Keratinocyte (primary cell): ENCODE measurements around the gene PPARGC1A. TPM values are rescaled to one million over a fixed set of nuclear protein-coding genes. Genes with fewer than 3 reads are reported as not detected.

Source experiments
- DNase-seq: peaks from one replicate; pipeline ENCODE4 v3.0.0-alpha.2; 2011; ENCODE audit warnings: low read depth, missing footprints, low spot score
- FAIRE-seq: peaks from 2 replicates; lab custom pipeline; 2011; peaks lifted over from hg19 to GRCh38; lab: Jason Lieb, UNC
- H2AFZ ChIP-seq: 2 replicates; pipeline ENCODE4 v1.6.0; 2012; ENCODE audit warnings: low read length, control low read depth, inconsistent platforms; ENCODE audit not compliant: control insufficient read depth
- H3K27ac ChIP-seq: 2 replicates; pipeline ENCODE4 v1.5.1; 2011; ENCODE audit warnings: low read length; ENCODE audit not compliant: control insufficient read depth, insufficient read depth
- H3K27me3 ChIP-seq: 3 replicates; pipeline ENCODE4 v1.6.0; 2011; ENCODE audit warnings: low read length; ENCODE audit not compliant: control insufficient read depth, insufficient read depth; ENCODE audit errors: extremely low read depth
- H3K36me3 ChIP-seq, 2 experiments: 2 replicates in 1 of 2; 3 replicates in 1 of 2; pipeline ENCODE4 v1.5.1; 2011; ENCODE audit warnings: low read length in 2 of 2, mild to moderate bottlenecking in 1 of 2; ENCODE audit not compliant: control insufficient read depth in 2 of 2, insufficient read depth in 2 of 2; ENCODE audit errors: extremely low read depth in 1 of 2
- H3K4me1 ChIP-seq: 3 replicates; pipeline ENCODE4 v1.5.1; 2011; ENCODE audit warnings: low read length; ENCODE audit not compliant: control insufficient read depth, insufficient read depth; ENCODE audit errors: extremely low read depth
- H3K4me2 ChIP-seq: 3 replicates; pipeline ENCODE4 v1.6.0; 2011; ENCODE audit warnings: low read depth, low read length; ENCODE audit not compliant: control insufficient read depth, insufficient read depth; ENCODE audit errors: extremely low read depth
- H3K4me3 ChIP-seq, 3 experiments: fragments of 200-600 bp in 1 of 3; sonication (generic) in 1 of 3; 2 replicates in 2 of 3; 3 replicates in 1 of 3; pipeline ENCODE4 v1.5.1; 2011 to 2016; ENCODE audit warnings: low read length in 3 of 3, mild to moderate bottlenecking in 3 of 3, control low read depth in 2 of 3, inconsistent platforms in 1 of 3, low read depth in 1 of 3, mixed read lengths in 1 of 3, mixed run types in 1 of 3, moderate library complexity in 1 of 3; ENCODE audit not compliant: control insufficient read depth in 2 of 3, insufficient read depth in 2 of 3; ENCODE audit errors: extremely low read depth in 1 of 3
- H3K79me2 ChIP-seq: 2 replicates; pipeline ENCODE4 v1.6.0; 2012; ENCODE audit warnings: low read length; ENCODE audit not compliant: control insufficient read depth, insufficient read depth
- H3K9ac ChIP-seq: 3 replicates; pipeline ENCODE4 v1.6.0; 2011; ENCODE audit warnings: low read length; ENCODE audit not compliant: control insufficient read depth, insufficient read depth; ENCODE audit errors: extremely low read depth
- H3K9me1 ChIP-seq: 3 replicates; pipeline ENCODE4 v1.6.0; 2011; ENCODE audit warnings: low read length; ENCODE audit not compliant: control insufficient read depth, insufficient read depth; ENCODE audit errors: extremely low read depth
- H3K9me3 ChIP-seq: 2 replicates; pipeline ENCODE4 v1.5.1; 2012; ENCODE audit warnings: low read depth, low read length; ENCODE audit not compliant: control insufficient read depth
- H4K20me1 ChIP-seq: 3 replicates; pipeline ENCODE4 v1.6.0; 2011; ENCODE audit warnings: low read length; ENCODE audit not compliant: control insufficient read depth, insufficient read depth; ENCODE audit errors: extremely low read depth
- EZH2 ChIP-seq: IDR thresholded peaks from one replicate; pipeline ENCODE4 v1.6.1; 2012; ENCODE audit warnings: inconsistent platforms, mild to moderate bottlenecking, low read length, moderate library complexity
- dilution Hi-C: fragments of 300-500 bp; cut with MboI; formaldehyde crosslinking; loops from one replicate; pipeline ENCODE4 v1.7.0; 2020; ENCODE audit warnings: low sequenced_read_pairs; ENCODE audit not compliant: extremely low pct_ligation_motif_present
- polyA plus RNA-seq, 5 experiments: library from polyadenylated mRNA; depleted of rRNA in 3 of 5; stranded (reverse) in 3 of 5; stranded (forward) in 1 of 5; unstranded in 1 of 5; fragments of >200 nt; gene quantifications; 1 replicate in 1 of 5; 2 replicates in 3 of 5; 3 replicates in 1 of 5; pipeline versions ENCODE4 v1.2.1 to v1.2.3, GENCODE V29; 2011 to 2012; ENCODE audit warnings: missing spikeins in 2 of 5, low read depth in 1 of 5, low replicate concordance in 1 of 5
- TF ChIP-seq, protein P1 (sequence below), 3 experiments: IDR thresholded peaks in 1 of 3; conservative IDR thresholded peaks in 1 of 3; optimal IDR thresholded peaks in 1 of 3; 2 replicates in 2 of 3; 3 replicates in 1 of 3; pipeline versions ENCODE3 to v1.5.1; 2011; ENCODE audit warnings: low read length in 3 of 3, mild to moderate bottlenecking in 3 of 3, moderate library complexity in 2 of 3, control low read depth in 1 of 3, inconsistent platforms in 1 of 3; ENCODE audit not compliant: insufficient read depth in 2 of 3; ENCODE audit errors: extremely low read depth in 1 of 3

The PPARGC1A gene
- polyA plus RNA-seq, 1 donor (not counting 4 experiments of a cell fraction or from before 2014, with no cell fraction given) = 0.18 TPM

DNA sequence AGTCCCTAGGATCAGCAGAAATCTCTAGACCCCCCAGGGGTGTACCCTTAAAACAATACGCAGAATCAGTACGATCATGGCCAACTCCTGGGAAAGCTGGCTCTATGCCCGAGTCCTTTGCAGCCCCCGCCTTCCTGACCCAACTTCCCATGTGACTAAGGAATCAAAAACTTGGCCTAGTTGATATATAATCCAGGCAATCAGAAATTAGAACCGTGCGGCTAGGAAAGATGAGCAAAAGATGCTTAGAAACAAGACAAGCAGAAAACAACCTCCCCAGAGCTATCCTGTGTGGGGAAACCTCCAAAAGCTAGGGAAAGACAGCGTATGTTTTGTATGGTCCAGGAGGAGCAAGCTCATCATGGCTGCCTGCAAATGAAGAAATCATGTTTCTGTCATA lies 110.0 kb downstream of the PPARGC1A start:
- H3K9me3 ChIP-seq = no peaks in the 10 kb centered on the region
- FAIRE-seq (no peak), DNase-seq (no peak)
- H3K79me2 ChIP-seq = no peaks in the 10 kb centered on the region
- H3K4me1 ChIP-seq = no peaks in the 10 kb centered on the region
- H3K4me2 ChIP-seq = no peak overlapping the region
- no peak overlapping the region for H3K27ac ChIP-seq
- H3K9me1 ChIP-seq = no peaks in the 10 kb centered on the region
- H3K9ac ChIP-seq = no peak overlapping the region
- no peak overlapping the region for H2AFZ ChIP-seq
- no peaks in the 10 kb centered on the region for H3K36me3 ChIP-seq
- H3K27me3 ChIP-seq = no peaks in the 10 kb centered on the region
- H3K4me3 ChIP-seq = no peak overlapping the region
- TF ChIP-seq, protein P1, sequence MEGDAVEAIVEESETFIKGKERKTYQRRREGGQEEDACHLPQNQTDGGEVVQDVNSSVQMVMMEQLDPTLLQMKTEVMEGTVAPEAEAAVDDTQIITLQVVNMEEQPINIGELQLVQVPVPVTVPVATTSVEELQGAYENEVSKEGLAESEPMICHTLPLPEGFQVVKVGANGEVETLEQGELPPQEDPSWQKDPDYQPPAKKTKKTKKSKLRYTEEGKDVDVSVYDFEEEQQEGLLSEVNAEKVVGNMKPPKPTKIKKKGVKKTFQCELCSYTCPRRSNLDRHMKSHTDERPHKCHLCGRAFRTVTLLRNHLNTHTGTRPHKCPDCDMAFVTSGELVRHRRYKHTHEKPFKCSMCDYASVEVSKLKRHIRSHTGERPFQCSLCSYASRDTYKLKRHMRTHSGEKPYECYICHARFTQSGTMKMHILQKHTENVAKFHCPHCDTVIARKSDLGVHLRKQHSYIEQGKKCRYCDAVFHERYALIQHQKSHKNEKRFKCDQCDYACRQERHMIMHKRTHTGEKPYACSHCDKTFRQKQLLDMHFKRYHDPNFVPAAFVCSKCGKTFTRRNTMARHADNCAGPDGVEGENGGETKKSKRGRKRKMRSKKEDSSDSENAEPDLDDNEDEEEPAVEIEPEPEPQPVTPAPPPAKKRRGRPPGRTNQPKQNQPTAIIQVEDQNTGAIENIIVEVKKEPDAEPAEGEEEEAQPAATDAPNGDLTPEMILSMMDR (optimal IDR thresholded peaks at IDR 0.05 in 1 of 3, IDR thresholded peaks at IDR 0.05 in 1 of 3, conservative IDR thresholded peaks at IDR 0.05 in 1 of 3; ENCODE audit: extremely low read depth in 1 of 3, insufficient read depth in 2 of 3, low read length in 3 of 3) = no peak
- no peak for TF ChIP-seq EZH2
- no peaks in the 10 kb centered on the region for H4K20me1 ChIP-seq
- dilution Hi-C loops = no loop called here

DNA sequence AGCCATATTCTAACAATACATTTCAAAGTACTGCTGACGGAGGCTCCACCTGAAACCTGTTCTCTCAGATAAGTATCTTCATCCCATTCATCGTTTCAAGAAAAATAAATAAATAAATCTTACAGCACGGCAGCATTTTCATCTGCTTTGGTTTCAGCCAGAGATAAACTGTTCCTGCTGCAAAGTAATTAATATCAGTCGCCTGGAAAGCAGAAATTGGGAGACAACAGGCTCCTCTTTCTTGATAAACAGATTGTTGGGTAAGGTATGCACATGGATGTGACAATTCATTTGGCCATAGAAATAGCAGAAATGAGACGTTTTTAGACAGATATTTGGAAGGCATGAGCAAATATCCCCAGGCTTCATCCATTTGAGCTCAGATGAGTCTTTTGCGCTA lies 110.4 kb downstream of the PPARGC1A start:
- DNase-seq = no peak
- TF ChIP-seq, protein P1 (optimal IDR thresholded peaks at IDR 0.05 in 1 of 3, IDR thresholded peaks at IDR 0.05 in 1 of 3, conservative IDR thresholded peaks at IDR 0.05 in 1 of 3; ENCODE audit: extremely low read depth in 1 of 3, insufficient read depth in 2 of 3, low read length in 3 of 3) = no peak
- TF ChIP-seq EZH2 = no peak

More for the DNA sequence above, 110.4 kb downstream of the PPARGC1A start:
- H3K4me1 ChIP-seq = no peaks in the 10 kb centered on the region
- H3K9ac ChIP-seq = no peak overlapping the region
- no peak overlapping the region for H3K4me3 ChIP-seq
- H2AFZ ChIP-seq = no peak overlapping the region
- no peaks in the 10 kb centered on the region for H3K9me3 ChIP-seq
- no peaks in the 10 kb centered on the region for H4K20me1 ChIP-seq
- H3K27me3 ChIP-seq = no peaks in the 10 kb centered on the region
- no peak overlapping the region for H3K4me2 ChIP-seq
- no peak overlapping the region for H3K27ac ChIP-seq
- FAIRE-seq = no peak
- dilution Hi-C loops = no loop called here
- no peaks in the 10 kb centered on the region for H3K36me3 ChIP-seq
- H3K79me2 ChIP-seq = no peaks in the 10 kb centered on the region
- no peaks in the 10 kb centered on the region for H3K9me1 ChIP-seq
